ENCODE data around the gene WNK2.
"Not testable (repeated sequence)": the region's sequence is repeated elsewhere in the genome, so short reads cannot be mapped to it uniquely, and the experiment has no call there.

The WNK2 gene

DNA sequence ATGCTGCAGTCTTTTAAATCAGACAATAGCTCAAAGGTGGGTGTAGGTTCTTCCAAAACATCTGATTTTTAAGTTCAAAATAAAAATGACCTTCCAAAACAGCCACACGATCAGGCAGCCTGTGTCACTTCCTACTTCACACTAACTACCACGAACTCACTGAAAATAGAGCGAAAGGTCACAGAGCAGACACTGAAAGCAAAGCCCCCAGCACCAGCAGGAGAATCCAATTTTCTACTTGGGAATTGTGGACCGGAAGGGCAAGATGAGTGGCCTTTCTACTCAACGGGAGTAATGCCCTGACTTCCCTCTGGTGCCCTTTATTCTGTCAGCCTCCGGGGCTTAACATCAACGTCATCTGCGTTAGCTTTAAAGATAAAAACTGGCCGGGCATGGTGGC lies 159.7 kb downstream of the WNK2 start:
- no peak for DNase-seq

GRCh38 chr9:93345643-93346230 lies 161.8 kb downstream of the WNK2 start:
- DNase-seq = no peak

- DNase-seq = no peak
These were observed 162.5 kb downstream of the WNK2 start for GRCh38 chr9:93346231-93347112.

- DNase-seq = not testable (repeated sequence)
These were observed 163.5 kb downstream of the WNK2 start for GRCh38 chr9:93347371-93347975.

DNA sequence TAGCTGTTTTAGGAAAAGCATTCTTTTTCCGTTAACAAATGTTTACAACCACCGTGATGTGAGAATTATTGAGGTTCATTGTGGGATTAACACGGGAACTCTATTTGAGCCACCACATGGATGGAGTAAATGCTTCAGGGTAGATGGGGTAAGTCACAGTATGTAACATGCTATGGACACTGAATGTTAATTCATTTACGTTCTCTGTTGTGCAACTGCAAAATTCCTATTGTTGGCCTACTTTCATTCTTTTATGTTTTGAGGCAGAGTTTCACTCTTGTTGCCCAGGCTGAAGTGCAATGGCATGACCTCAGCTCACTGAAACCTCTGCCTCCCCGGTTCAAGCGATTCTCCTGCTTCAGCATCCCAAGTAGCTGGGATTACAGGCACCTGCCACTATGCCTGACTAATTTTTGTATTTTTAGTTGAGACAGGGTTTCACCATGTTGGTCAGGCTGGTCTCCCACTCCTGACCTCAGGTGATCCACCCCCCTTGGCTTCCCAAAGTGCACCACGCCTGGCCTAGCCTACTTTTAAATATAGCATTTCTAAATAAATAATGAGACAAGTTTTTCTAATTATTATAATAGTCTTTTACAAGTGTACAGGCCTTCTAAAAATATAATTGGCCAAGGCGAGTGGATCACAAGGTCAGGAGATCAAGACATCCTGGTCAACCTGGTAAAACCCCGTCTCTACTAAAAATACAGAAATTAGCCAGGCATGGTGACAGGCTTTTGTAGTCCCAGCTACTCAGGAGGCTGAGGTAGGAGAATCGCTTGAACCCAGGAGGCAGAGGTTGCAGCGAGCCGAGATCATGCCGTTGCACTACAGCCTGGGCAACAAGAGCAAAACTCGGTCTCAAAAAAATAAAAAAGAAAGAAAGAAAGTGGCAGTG lies 169.7 kb downstream of the WNK2 start:
- DNase-seq = not testable (repeated sequence)

DNA sequence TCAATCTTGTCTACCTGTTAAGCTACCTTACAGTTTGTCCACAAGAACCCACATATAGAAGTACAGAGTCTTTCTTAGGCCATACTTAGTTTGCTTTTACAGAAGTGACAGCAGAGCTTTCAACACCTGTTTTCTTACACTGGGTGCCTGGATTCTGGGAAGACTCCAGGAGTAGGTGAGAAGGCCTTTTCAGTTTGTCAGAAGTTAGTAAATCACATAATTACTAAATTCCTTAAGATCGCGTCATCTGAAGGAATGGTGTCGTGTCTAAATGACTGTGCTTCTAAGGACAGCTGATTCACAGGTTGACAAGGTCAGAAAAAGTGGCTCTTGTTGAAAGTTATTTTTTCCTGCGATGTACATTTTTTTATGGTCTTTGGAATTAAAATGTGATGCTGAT lies 170.5 kb downstream of the WNK2 start:
- no peak for DNase-seq

DNA sequence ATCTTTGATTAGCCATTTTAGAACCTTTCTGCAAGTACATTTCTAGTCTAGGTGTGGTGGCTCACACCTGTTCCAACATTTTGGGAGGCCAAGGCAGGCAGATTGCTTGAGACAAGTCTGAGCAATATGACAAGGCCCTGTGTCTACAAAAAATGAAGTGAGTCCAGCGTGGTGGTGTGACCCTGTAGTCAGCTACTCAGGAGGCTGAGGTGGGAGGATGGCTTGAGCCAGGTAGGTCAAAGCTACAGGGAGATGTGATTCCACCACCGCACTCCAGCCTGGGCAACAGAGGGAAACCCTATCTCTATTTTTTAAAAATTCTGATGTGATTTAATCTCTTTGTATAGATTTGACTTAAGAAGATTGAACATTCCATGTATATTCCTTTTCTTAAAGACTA lies 171.9 kb downstream of the WNK2 start:
- no peak for DNase-seq

GRCh38 chr9:93357649-93358048 lies 173.7 kb downstream of the WNK2 start:
- DNase-seq = no peak

DNA sequence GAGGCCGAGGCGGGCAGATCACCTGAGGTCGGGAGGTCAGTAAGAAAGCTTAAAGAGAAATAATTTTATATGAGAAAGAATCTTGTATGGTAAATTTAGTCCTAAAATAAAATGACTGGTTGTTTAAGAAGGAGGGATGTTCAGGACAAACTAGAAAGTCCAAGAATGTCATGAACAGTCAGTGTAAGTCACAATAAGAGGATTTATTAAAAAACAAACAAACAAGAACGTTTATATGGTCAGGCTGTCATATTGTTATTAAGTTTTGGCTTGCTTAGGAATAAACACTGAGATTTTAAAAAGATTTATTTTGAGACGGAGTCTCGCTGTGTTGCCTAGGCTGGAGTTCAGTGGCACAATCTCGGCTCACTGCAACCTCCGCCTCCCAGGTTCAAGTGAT lies 176.0 kb downstream of the WNK2 start:
- DNase-seq = not testable (repeated sequence)

- no peak for DNase-seq
These were observed 178.1 kb downstream of the WNK2 start for GRCh38 chr9:93361995-93362394.

GRCh38 chr9:93364734-93365426 lies 180.9 kb downstream of the WNK2 start:
- no peak for DNase-seq

DNA sequence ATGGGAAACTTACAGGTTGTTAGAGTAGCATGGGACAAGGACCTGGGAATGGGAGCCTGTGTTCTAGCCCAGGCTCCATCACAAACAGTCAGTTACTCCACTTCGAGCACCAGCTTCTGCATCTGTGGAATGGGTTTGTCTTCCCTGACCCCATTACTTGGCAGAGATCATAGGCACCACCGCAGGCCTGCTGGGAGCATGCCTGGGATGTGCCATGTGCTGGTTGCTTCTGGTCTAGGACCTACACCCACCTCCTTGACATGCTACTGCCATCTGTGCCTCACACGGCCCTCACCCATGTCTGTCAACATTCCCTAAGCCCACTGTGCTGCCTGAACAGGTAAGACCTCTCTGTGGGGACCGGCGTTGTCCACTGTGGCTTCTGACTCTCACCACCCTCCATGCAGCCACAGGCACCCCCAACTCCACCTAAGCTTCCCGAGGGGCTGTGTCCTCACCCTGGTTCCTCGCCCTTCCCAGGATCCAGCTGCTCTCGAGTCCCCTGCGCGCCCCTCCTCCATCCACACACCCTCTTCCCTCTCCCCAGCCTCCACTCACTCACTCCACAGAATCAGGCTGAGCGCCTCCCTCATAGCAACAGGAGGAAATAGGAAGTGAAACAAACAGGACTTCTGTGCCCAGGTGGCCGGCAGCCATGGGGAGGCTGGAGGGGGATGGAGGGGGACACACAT lies 181.6 kb downstream of the WNK2 start:
- no peak for DNase-seq

DNA sequence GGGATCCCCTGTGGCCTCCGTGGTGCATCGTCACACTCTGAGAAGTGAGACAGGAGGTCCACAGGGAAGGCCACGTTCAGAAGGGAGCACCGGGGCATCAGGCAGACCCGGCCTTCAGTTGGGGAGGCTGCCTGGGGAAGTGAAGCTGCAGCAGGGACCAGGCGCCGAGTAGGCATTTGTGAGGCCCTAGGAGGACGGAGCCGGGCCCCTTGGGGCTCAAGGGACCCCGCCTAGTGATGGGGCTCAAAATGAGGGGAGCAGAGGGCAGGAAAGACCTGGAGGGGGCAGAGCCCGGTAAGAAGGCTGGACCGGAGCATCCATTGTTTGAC lies 182.1 kb downstream of the WNK2 start:
- no peak for DNase-seq

- DNase-seq = not testable (repeated sequence)
These were observed 182.5 kb downstream of the WNK2 start for GRCh38 chr9:93366486-93366885.

DNA sequence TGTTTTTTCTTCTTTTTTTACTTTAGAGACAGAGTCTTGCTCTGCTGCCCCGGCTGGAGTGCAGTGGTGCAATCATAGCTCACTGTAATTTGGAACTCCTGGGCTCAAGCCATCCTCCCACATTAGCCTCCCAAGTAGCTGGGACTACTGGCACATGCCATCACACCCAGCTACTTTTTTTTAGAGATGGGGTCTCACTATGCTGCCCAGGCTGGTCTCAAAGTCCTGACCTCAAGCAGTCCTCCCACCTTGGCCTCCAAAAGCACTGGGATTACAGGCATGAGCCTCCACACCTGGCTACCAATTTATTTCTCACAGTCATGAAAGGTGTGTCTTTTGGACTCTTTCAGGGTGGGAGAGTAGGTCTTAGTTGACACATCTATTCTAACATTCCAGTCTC lies 184.5 kb downstream of the WNK2 start:
- no peak for DNase-seq

DNA sequence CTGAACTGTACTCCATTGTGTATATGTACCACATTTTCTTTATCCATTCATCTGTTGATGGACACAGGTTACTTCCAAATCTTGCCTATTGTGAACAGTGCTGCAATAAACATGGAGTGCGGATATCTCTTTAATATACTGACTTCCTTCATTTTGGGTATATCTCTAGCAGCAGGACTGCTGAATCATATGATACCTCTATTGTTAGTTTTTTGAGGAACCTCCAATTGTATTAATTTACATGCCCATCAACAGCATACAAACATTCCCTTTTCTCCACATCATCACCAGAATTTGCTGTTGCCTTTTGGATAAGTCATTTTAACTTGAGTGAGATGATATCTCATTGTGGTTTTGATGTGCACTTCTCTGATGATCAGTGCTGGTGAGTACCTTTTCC lies 185.7 kb downstream of the WNK2 start:
- DNase-seq = no peak
